IMR-90 (cell line): ENCODE results near the gene C4orf17. TPM values are rescaled to one million over a fixed set of nuclear protein-coding genes. Genes with fewer than 3 reads are reported as not detected.

Experiments
- ATAC-seq: fragments of 200-7000 bp; cut with Tn5 transposase; 2 replicates; pipeline ENCODE4 v1.9.1; 2020; ENCODE audit warnings: low read depth, mild to moderate bottlenecking, moderate library complexity
- BruUV-seq: library from RNA; stranded (reverse); fragments of 400-500 nt; replicated peaks from 2 replicates; lab custom pipeline; 2021; lab: Mats Ljungman, UMichigan
- CTCF ChIA-PET: fragments of 300-600 bp; formaldehyde crosslinking; extraction: SDS; loops from one replicate; lab custom pipeline; 2021; ENCODE audit warnings: antibody characterized with exemption; lab: Yijun Ruan, JAX
- POLR2A ChIA-PET: fragments of 300-600 bp; sonication (Branson Sonifier 250); formaldehyde crosslinking; loops from one replicate; lab custom pipeline; 2022; ENCODE audit warnings: antibody characterized with exemption; ENCODE audit not compliant: unreplicated experiment; lab: Charles Lee
- DNase-seq: peaks from one replicate; pipeline ENCODE4 v3.0.0; 2013
- H2AFZ ChIP-seq: replicated peaks from 2 replicates; pipeline ENCODE3; 2013; ENCODE audit warnings: low read length, mild to moderate bottlenecking; ENCODE audit not compliant: poor library complexity
- H2AK5ac ChIP-seq: 2 replicates; pipeline ENCODE4 v1.6.1; 2013; ENCODE audit warnings: low read depth, low read length, inconsistent platforms
- H2AK9ac ChIP-seq: replicated peaks from 2 replicates; pipeline ENCODE3; 2013; ENCODE audit warnings: mild to moderate bottlenecking, low read depth, low read length, moderate library complexity; ENCODE audit not compliant: poor library complexity
- H2BK120ac ChIP-seq: 2 replicates; pipeline ENCODE4 v1.6.1; 2013; ENCODE audit warnings: low read depth, low read length, inconsistent platforms
- H2BK15ac ChIP-seq: 3 replicates; pipeline ENCODE4 v1.6.1; 2013; ENCODE audit warnings: low read depth, low read length, inconsistent platforms
- H2BK20ac ChIP-seq: 2 replicates; pipeline ENCODE4 v1.6.1; 2013; ENCODE audit warnings: low read depth, mild to moderate bottlenecking, inconsistent platforms, low read length, moderate library complexity
- H2BK5ac ChIP-seq: 2 replicates; pipeline ENCODE4 v1.6.1; 2013; ENCODE audit warnings: mild to moderate bottlenecking, low read depth, low read length, inconsistent platforms; ENCODE audit not compliant: poor library complexity, severe bottlenecking
- H3K14ac ChIP-seq: replicated peaks from 2 replicates; pipeline ENCODE4 v1.6.1; 2013; ENCODE audit warnings: low read depth, low read length, inconsistent platforms
- H3K18ac ChIP-seq: 2 replicates; pipeline ENCODE4 v1.6.1; 2013; ENCODE audit warnings: low read depth, low read length, control low read depth
- H3K23ac ChIP-seq: 2 replicates; pipeline ENCODE4 v1.6.1; 2013; ENCODE audit warnings: low read depth, low read length, inconsistent platforms
- H3K27ac ChIP-seq: 2 replicates; pipeline ENCODE4 v1.5.1; 2013; ENCODE audit warnings: mild to moderate bottlenecking, control low read depth, low read length; ENCODE audit not compliant: insufficient read depth
- H3K27me3 ChIP-seq: 2 replicates; pipeline ENCODE4 v1.6.1; 2013; ENCODE audit warnings: low read length; ENCODE audit not compliant: control insufficient read depth, insufficient read depth
- H3K36me3 ChIP-seq: 2 replicates; pipeline ENCODE4 v1.6.1; 2013; ENCODE audit warnings: low read length, mixed read lengths; ENCODE audit not compliant: control insufficient read depth, insufficient read depth
- H3K4ac ChIP-seq: 2 replicates; pipeline ENCODE4 v1.6.1; 2013; ENCODE audit warnings: low read depth, low read length, inconsistent platforms
- H3K4me1 ChIP-seq: 2 replicates; pipeline ENCODE4 v1.6.1; 2013; ENCODE audit warnings: low read length, mixed read lengths; ENCODE audit not compliant: control insufficient read depth, insufficient read depth
- H3K4me2 ChIP-seq: 2 replicates; pipeline ENCODE4 v1.6.1; 2013; ENCODE audit warnings: low read depth, mild to moderate bottlenecking, control low read depth, low read length, moderate library complexity
- H3K4me3 ChIP-seq: 2 replicates; pipeline ENCODE4 v1.5.1; 2013; ENCODE audit warnings: low read depth, mild to moderate bottlenecking, control low read depth, low read length, moderate library complexity; ENCODE audit not compliant: insufficient read depth
- H3K56ac ChIP-seq: 2 replicates; pipeline ENCODE4 v1.6.1; 2013; ENCODE audit warnings: low read length, inconsistent platforms; ENCODE audit not compliant: insufficient read depth; ENCODE audit errors: extremely low read depth
- H3K79me1 ChIP-seq, 2 experiments: 2 replicates each; pipeline ENCODE4 v1.6.1; 2013; ENCODE audit warnings: low read length in 2 of 2, inconsistent platforms in 1 of 2, low read depth in 1 of 2
- H3K9ac ChIP-seq: 2 replicates; pipeline ENCODE4 v1.6.1; 2013; ENCODE audit warnings: low read depth, low read length, control low read depth
- H3K9me1 ChIP-seq: 2 replicates; pipeline ENCODE4 v1.6.1; 2013; ENCODE audit warnings: low read length, inconsistent platforms; ENCODE audit not compliant: insufficient read depth
- H3K9me3 ChIP-seq: 2 replicates; pipeline ENCODE4 v1.6.1; 2013; ENCODE audit warnings: low read length; ENCODE audit not compliant: control insufficient read depth, insufficient read depth
- H4K20me1 ChIP-seq: 2 replicates; pipeline ENCODE4 v1.6.1; 2013; ENCODE audit warnings: low read length, inconsistent platforms; ENCODE audit not compliant: insufficient read depth
- H4K5ac ChIP-seq: 2 replicates; pipeline ENCODE4 v1.6.1; 2013; ENCODE audit warnings: mild to moderate bottlenecking, low read depth, low read length, control low read depth
- H4K8ac ChIP-seq, 2 experiments: 2 replicates each; pipeline ENCODE4 v1.6.1; 2013; ENCODE audit warnings: low read depth in 2 of 2, low read length in 2 of 2, control low read depth in 1 of 2, inconsistent platforms in 1 of 2
- H4K91ac ChIP-seq: 2 replicates; pipeline ENCODE4 v1.6.1; 2013; ENCODE audit warnings: low read depth, low read length, inconsistent platforms; ENCODE audit not compliant: insufficient read depth
- CEBPB ChIP-seq: IDR thresholded peaks from 2 replicates; pipeline ENCODE4 v1.6.1; 2012; ENCODE audit warnings: low read depth, low read length, improper control_type of control experiment
- CHD1 ChIP-seq: IDR thresholded peaks from 2 replicates; pipeline ENCODE4 v1.6.1; 2012; ENCODE audit warnings: low read depth, low read length, improper control_type of control experiment
- FOS ChIP-seq: fragments of 150-350 bp; IDR thresholded peaks from 2 replicates; pipeline ENCODE4 v1.6.1; 2016; ENCODE audit warnings: low read depth, low read length
- MAZ ChIP-seq: IDR thresholded peaks from 2 replicates; pipeline ENCODE4 v1.6.1; 2012; ENCODE audit warnings: low read depth, mild to moderate bottlenecking, low read length, improper control_type of control experiment, moderate library complexity, borderline replicate concordance
- POLR2A ChIP-seq: IDR thresholded peaks from 2 replicates; pipeline ENCODE4 v1.6.1; 2012; ENCODE audit warnings: mild to moderate bottlenecking, low read depth, low read length
- WGBS, 2 experiments: methylation state at CpG; one replicate each; pipeline versions ENCODE4 v1.1.5 to v1.1.7; 2013; ENCODE audit warnings: missing lambda C conversion rate in 2 of 2; ENCODE audit not compliant: insufficient read length in 1 of 2; ENCODE audit errors: extremely low coverage in 2 of 2; 5-methylcytosine and 5-hydroxymethylcytosine counted together
- dilution Hi-C: fragments of 300-500 bp; cut with HindIII; formaldehyde crosslinking; loops from one replicate; pipeline ENCODE4 v1.14.3; 2018; ENCODE audit warnings: low sequenced_read_pairs; ENCODE audit not compliant: unreplicated experiment
- in situ Hi-C: fragments of 300-500 bp; cut with MboI; formaldehyde crosslinking; loops from 3 replicates; pipeline ENCODE4 v1.14.3; 2019; ENCODE audit warnings: low sequenced_read_pairs, inconsistent platforms, mixed read lengths
- intact Hi-C: fragments of 100-400 bp; cut with micrococcal nuclease; formaldehyde crosslinking; loops from 2 replicates; pipeline ENCODE4 v1.10.0; 2022
- polyA plus RNA-seq, 3 experiments: library from polyadenylated mRNA; depleted of rRNA; stranded (reverse); fragments of >200 nt; gene quantifications; 2 replicates each; pipeline ENCODE4 v1.2.3, GENCODE V29; 2012; ENCODE audit warnings: low replicate concordance in 1 of 3
- total RNA-seq: library from RNA; depleted of rRNA; stranded (reverse); fragments of >200 nt; gene quantifications from 2 replicates; pipeline ENCODE4 v1.2.3, GENCODE V29; 2012
- TF ChIP-seq, protein P1 (sequence below): fragments of 150-350 bp; IDR thresholded peaks from 2 replicates; pipeline ENCODE4 v1.6.1; 2016; ENCODE audit warnings: low read depth, mild to moderate bottlenecking, low read length, moderate library complexity, borderline replicate concordance
- TF ChIP-seq, protein P2 (sequence below): conservative IDR thresholded peaks from 2 replicates; pipeline ENCODE4 v1.5.1; 2012; ENCODE audit warnings: mild to moderate bottlenecking, low read depth, low read length, improper control_type of control experiment

Gene C4orf17
- total and polyA plus RNA-seq, 2 of the 4 experiments (the other 2 are of a cell fraction) = not detected

DNA sequence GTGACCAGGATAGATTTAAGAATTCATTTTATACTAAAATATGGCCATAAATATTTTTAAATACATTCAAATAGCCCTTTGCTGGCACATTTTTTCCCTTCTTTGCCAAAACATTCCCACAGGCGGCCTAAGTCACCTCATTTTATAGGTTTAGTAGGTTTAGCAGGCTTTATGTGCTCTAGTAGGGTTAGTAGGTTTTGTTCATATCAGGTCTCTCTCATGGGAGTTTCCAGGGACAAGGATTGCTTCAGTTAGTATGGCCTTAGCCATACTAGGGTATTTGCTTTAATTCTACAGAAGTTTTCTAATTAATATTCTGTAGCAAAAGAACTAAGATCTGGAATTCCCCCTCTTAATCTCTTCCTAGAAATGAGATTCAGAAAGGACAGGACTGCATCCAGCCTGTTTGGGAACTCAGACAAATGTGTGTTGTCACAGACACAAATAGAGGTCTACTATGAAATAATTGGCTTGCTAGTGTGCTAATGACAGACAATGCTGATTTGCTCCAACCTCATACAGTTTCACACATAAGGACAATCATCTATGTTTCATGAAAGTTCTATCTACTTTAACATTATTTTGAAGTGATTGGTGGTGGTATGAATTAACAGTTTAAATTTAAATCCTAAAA is 63.0 kb downstream of the C4orf17 start:
- Histone ChIP-seq H3K4me2 (no peak overlapping the region), H3K14ac (no peak overlapping the region), H2AK5ac (no peak overlapping the region), H4K20me1 (no peaks in the 10 kb centered on the region), H3K9me3 (no peaks in the 10 kb centered on the region), H4K5ac (no peak overlapping the region), H3K79me1 (no peaks in the 10 kb centered on the region), H2AFZ (no peak overlapping the region), H3K18ac (no peak overlapping the region), H3K4ac (no peak overlapping the region), H2BK20ac (no peak overlapping the region), H3K9ac (no peak overlapping the region), H3K23ac (no peak overlapping the region), H3K4me3 (no peak overlapping the region), H2BK120ac (no peak overlapping the region), H3K36me3 (no peaks in the 10 kb centered on the region), H4K91ac (no peak overlapping the region), H2BK5ac (no peak overlapping the region), H3K4me1 (no peaks in the 10 kb centered on the region), H3K27ac (no peak overlapping the region), H2AK9ac (no peak overlapping the region), H4K8ac (no peak overlapping the region), H2BK15ac (no peak overlapping the region), H3K56ac (no peak overlapping the region), H3K9me1 (no peaks in the 10 kb centered on the region), H3K27me3 (peaks cover 2% of the 10 kb centered on the region; the same call in 1 of the 2 replicates)
- ChIA-PET POLR2A (no interaction called here), CTCF (no interaction called here)
- no CpG with 5 or more reads among the region's 1 CpG for WGBS, 2 experiments
- TF ChIP-seq, protein P1, sequence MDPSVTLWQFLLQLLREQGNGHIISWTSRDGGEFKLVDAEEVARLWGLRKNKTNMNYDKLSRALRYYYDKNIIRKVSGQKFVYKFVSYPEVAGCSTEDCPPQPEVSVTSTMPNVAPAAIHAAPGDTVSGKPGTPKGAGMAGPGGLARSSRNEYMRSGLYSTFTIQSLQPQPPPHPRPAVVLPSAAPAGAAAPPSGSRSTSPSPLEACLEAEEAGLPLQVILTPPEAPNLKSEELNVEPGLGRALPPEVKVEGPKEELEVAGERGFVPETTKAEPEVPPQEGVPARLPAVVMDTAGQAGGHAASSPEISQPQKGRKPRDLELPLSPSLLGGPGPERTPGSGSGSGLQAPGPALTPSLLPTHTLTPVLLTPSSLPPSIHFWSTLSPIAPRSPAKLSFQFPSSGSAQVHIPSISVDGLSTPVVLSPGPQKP = no peak
- TF ChIP-seq MAZ (no peak), POLR2A (no peak), FOS (no peak), CEBPB (no peak), CHD1 (no peak)
- TF ChIP-seq, protein P2, sequence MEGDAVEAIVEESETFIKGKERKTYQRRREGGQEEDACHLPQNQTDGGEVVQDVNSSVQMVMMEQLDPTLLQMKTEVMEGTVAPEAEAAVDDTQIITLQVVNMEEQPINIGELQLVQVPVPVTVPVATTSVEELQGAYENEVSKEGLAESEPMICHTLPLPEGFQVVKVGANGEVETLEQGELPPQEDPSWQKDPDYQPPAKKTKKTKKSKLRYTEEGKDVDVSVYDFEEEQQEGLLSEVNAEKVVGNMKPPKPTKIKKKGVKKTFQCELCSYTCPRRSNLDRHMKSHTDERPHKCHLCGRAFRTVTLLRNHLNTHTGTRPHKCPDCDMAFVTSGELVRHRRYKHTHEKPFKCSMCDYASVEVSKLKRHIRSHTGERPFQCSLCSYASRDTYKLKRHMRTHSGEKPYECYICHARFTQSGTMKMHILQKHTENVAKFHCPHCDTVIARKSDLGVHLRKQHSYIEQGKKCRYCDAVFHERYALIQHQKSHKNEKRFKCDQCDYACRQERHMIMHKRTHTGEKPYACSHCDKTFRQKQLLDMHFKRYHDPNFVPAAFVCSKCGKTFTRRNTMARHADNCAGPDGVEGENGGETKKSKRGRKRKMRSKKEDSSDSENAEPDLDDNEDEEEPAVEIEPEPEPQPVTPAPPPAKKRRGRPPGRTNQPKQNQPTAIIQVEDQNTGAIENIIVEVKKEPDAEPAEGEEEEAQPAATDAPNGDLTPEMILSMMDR = no peak
- dilution Hi-C loops (no loop called here), in situ Hi-C loops (loop anchor here (25.0 kb wide), 1 partner anchor 488 kb away; no protein-coding TSS in a partner anchor), intact Hi-C loops (no loop called here)
- BruUV-seq = no TSS peak
- no peak for DNase-seq
- no peak for ATAC-seq
